GM21390 (cell line): ENCODE data around the gene ZNF761.
"Not testable (repeated sequence)": the region's sequence is repeated elsewhere in the genome, so short reads cannot be mapped to it uniquely, and the experiment has no call there.

Experiments used
- ATAC-seq: cut with Tn5 transposase; IDR thresholded peaks from one replicate; pipeline ENCODE4 v1.9.1; 2021; ENCODE audit not compliant: unreplicated experiment

The ZNF761 gene

DNA sequence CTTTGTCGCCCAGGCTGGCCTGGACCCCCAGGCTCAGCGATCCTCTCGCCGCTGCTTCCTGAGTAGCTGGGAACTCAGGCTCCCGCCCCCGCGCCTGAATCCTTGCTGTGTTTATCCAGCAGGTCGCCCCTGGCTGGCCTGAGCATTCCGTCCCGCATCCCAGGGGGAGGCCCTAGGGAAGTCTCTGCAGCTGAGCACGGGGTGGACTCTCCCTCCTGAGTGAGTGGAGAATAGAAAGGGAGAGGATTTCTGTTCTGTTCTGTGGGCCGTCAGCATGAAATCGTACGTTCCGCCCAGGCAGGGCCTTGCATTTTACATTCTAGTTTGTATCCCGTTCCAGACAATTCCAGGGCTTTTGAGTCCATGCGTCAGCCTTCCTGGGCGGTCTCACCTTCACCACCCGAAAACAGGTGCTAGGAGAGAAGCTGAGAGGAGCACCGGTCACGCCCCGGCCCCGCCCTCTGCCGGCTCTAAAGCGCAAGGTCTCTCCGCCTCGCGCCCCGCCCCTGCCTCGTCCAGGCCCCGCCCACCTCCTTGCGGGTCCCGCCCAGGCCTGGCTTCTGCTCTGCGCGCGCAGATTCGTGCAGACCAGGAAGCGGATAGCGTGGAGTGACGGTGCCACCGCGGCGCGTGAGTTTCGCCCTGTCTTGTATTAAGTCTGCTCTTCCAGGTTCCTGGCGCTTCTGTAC is at the start of gene ZNF761:
ZNF761 (plus strand) TSS at position 586 of the 689 bp plus-strand sequence. CDS start 15,285 bp downstream, outside the sequence.
- peak; percentile 96 for ATAC-seq

DNA sequence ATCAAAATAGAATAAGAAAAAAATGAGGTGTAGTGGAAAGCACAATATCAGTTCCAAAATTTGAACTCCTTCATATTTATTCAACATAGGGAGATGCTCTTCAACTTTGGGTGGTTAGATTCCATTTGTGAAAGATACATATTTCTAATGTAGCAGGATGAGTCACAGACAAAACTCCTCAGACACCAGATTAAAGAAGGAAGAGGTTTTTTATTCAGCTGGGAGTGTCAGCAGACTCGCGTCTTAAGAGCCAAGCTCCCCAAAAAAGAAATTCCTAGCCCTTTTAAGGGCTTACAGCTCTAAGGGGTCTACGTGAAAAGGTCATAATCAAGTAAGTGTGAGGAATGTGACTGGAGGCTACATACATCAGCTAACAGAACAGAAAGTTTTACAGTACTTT is 43.6 kb upstream of the ZNF761 start:
- ATAC-seq: no peak

- ATAC-seq: no peak
Observed at GRCh38 chr19:53388904-53389303, 42.9 kb upstream of the ZNF761 start.

GRCh38 chr19:53389571-53389970 is 42.2 kb upstream of the ZNF761 start:
- no peak for ATAC-seq

DNA sequence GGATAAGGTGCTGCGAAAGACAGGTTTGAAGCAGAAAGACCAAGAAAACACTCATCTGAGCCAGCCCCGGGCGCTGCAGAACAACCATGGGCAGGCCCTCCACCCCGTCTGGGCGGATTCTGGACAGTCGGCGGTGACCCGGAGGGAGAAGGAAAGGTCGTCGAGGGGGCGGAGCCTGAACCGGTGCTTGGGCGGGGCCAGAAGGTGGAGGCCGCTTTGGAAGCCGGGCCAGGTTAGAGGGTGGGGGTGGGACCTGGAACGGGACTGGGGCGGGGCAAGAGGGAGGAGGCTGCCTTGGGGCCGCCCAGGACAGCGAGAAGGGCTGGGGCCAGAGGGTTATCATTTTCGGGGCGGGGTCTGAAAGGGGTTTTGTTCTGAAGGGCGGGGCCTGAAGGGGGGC is 41.8 kb upstream of the ZNF761 start:
- no peak for ATAC-seq

GRCh38 chr19:53394522-53394973 is 37.2 kb upstream of the ZNF761 start:
- no peak for ATAC-seq

GRCh38 chr19:53394974-53395839 is 36.6 kb upstream of the ZNF761 start, which contains the start of gene ZNF765:
TSS of gene ZNF765 (plus strand) at chr19:53395149. CDS start at chr19:53398016, 2,867 bp downstream.
- peak; percentile 78 for ATAC-seq

DNA sequence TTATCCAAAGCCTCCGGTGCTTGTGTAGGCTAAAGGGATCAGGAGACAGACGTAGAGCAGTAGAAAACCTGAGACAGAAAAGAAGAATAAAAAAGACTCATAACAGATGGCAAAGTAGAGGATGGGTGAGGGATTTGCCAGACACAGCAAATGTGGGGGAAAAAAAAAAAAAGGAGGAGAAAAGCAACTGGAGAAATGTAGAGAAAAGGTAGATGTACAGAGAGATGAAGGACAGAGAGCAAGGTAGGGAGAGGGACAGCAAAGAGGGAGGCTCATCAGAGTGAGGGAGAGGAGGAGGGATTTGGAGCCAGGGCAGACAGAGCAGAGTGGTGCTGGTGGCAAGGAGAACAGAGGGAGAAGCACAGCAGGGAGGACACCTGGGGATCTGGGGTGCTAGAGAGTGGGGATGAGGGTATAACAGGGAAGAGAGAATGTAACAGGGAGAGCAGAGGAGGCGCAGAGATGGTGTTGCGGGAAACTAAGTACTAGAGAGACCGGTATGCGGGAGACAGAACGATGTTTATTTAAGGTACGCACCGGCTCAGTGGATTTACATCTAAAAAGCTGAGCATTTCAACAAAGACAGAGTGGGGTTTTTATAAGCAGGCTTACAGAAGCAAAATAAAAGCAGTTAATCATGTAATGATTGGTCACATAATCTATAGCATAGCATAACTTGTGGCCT is 35.8 kb upstream of the ZNF761 start:
- not testable (repeated sequence) for ATAC-seq

- no peak for ATAC-seq
Observed at GRCh38 chr19:53396525-53396868, 35.3 kb upstream of the ZNF761 start.

- not testable (repeated sequence) for ATAC-seq
Observed at GRCh38 chr19:53397918-53398317, 33.9 kb upstream of the ZNF761 start.

DNA sequence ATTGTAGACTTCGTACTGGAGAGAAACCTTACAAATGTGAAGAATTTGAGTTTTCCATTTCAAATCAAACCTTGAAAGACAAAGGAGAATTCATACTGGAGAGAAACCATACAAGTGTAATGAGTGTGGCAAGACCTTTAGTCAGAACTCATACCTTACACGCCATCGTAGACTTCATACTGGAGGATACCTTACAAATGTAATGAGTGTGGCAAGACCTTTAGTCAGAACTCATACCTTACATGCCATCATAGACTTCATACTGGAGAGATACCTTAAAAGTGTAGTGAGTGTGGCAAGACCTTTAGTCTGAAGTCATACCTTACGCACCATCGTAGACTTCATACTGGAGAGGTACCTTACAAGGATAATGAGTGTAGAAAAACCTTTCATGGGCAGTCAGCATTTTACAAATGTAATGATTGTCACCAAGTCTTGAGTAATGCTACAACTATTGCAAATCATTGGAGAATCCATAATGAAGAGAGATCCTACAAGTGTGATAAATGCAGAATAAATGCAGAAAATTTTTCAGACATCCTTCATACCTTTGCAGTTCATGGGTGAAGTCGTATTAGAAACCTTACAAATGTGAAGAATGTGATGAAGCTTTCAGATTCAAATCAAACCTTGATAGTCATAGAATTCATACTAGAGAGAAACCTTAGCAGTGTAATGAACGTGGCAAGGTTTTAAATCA is 22.1 kb upstream of the ZNF761 start:
- ATAC-seq: no peak

DNA sequence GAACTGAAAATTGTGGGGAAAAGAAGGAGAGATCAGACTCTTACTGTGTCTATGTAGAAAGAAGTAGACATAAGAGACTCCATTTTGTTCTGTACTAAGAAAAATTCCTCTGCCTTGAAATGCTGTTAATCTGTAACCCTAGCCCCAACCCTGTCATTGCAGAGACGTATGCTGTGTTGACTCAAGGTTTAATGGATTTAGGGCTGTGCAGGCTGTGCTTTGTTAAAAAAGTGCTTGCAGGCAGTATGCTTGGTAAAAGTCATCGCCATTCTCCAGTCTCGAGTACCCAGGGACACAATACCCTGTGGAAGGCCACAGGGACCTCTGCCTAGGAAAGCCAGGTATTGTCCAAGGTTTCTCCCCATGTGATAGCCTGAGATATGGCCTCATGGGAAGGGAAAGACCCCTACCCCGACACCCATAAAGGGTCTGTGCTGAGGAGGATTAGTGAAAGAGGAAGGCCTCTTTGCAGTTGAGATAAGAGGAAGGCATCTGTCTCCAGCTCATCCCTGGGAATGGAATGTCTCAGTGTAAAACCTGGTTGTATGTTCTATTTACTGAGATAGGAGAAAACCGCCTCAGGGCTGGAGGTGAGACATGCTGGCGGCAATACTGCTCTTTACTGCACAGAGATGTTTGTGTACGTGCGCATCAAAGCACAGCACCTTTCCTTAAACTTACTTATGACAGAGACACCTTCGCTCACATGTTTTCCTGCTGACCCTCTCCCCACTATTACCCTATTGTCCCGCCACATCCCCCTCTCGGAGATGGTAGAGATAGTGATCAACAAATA is 11.1 kb upstream of the ZNF761 start:
- ATAC-seq: not testable (repeated sequence)

DNA sequence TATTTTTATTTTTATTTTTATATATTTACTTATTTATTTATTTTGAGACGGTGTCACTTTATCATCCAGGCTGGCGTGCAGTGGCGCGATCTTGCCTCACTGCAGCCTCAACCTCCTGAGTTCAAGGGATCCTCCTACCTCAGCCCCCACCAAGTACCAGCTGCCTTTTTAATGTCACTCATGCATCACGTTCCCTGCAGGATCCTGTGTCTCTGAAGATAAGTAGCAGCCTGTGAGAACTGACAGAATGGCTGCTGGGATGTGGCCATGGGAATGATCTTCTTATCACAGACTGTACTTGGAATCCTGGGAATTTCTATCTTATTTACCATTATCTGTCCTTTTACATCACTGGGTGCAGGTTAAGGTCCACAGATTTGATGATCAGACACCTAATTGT is 9.2 kb upstream of the ZNF761 start:
- ATAC-seq: no peak

DNA sequence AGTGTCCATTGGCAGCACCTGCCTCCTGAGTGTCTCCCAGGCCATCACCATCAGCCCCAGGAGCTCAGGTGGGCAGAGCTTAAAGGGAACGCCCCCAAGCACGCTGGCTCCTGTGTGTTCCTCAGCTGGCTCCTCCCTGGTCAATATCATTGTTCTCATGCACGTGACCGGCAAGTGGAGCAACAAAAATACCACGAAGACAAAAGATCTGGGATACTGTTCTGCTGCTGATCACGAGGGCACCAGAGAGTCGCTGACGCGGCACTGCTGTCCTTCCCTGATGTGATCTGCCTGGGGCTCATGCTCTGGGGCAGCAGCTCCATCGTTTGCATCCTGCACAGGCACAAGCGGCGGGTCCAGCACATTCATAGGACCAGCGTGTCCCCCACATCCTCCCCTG is 8.7 kb upstream of the ZNF761 start:
- not testable (repeated sequence) for ATAC-seq

DNA sequence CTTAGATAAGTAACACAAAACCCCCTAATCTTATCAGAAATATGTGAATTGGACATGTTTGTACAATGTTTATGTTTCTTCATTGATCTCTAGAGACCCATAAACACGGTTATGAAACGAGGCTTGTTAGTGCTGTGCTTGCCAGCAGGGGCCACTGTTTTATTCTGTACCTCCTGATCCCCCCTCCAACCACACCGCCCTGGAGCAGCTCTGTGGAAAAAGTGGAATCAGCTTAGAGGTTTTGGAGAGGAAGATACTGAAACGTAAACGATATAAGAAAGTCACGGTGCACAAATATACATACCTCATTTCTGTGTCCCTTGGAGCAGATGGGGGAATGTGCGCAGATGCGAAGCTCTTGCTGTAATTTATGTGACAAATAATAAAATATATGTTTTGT is 8.1 kb upstream of the ZNF761 start:
- not testable (repeated sequence) for ATAC-seq

DNA sequence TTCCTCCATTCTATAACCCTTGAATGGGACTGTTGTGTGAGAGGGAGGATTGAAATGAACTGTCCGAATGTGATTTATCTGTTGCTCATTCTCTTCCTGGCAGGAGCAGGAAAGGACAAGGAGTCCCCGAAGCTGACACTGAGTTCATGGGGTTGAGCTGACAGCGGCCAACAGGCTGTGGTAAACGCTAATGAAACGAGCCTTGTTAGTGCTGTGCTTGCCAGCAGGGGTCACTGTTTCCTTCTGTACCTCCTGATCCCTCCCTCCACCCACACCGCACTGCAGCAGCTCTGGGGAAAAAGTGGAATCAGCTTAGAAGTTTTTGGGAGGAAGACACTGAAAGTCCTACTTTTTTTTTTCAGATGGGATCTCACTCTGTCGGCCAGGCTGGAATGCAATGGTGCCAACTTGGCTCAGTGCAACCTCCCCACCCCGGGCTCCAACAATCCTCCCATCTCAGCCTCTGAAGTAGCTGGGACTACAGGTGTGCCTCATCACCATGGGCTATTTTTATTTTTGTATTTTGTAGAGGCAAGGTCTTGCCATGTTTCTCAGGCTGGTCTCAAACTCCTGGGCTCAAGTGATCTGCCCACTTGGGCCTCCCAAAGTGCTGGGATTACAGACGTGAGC is 6.7 kb upstream of the ZNF761 start:
- no peak for ATAC-seq

DNA sequence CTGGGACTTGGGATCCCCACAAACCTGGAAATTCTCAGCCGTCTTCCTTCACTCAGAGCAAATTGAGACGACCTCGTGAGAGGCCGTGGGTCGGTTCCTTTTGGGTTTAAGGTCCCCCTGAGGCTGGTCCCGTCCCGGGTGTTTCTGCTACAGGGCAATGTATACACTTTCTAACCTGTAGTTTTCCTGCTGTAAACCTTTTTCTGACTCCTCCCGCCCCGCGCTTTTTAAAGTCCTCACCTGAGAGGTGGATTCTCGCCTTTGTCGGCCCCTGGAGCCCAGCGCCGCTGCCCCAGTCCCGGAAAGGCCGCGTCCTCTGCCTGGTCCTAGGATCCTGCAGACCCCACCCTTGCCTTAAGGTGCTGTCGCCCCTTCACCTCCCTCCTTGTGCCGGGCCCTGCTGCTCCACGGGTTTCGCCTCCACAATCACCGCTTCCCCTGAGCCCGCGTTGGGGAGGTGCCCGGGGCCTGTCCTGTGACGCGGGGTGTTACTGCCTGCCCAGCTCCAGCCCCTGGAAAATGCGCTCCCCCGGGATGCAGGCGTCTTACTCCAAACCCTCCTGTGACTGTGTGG is 391 bp downstream of the ZNF761 start:
- ATAC-seq: peak; percentile 18

DNA sequence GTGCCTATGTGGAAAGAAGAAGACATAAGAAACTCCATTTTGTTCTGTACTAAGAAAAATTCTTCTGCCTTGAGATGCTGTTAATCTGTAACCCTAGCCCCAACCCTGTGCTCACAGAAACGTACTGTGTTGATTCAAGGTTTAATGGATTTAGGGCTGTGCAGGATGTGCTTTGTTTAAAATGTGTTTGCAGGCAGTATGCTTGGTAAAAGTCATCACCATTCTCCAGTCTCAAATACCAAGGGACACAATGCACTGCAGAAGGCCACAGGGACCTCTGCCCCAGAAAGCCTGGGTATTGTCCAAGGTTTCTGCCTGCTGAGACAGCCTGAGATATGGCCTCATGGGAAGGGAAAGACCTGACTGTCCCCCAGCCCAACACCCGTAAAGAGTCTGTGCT is 12.0 kb downstream of the ZNF761 start:
- ATAC-seq: not testable (repeated sequence)

GRCh38 chr19:53447196-53447595 is 15.4 kb downstream of the ZNF761 start:
- ATAC-seq: not testable (repeated sequence)
